ENCODE results near the gene MIER1. TPM values are rescaled to one million over a fixed set of nuclear protein-coding genes. Genes with fewer than 3 reads are reported as not detected.

Gene MIER1
- total RNA-seq, 1 experiment from 2014 or later, result 28.7 TPM

DNA sequence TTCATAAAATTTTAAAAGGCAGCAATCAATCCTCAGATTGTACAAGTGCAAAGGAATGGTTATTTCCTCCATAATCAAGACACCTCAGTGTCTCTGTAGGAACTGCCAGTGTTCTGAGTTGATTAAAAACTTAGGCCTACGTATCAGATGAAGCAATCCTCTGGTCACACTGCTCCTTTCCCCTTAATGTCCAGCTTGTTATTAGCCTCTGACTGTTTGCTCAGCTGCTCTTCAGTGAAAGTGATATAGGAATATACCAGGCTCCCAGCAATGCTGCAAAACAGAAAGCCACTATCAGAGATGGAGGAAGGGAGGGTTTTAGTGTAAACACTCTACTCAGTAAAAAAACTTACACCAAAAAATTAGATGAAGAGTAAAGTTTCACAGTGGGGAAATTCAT, 79.4 kb downstream of the MIER1 start:
- Histone ChIP-seq H3K36me3 (ENCODE audit: control insufficient read depth in 1 of 2, insufficient read depth in 2 of 2, low read length in 2 of 2) (no peaks in the 10 kb centered on the region), H3K4me1 (ENCODE audit: control insufficient read depth in 1 of 2, insufficient read depth in 2 of 2, low read length in 2 of 2) (no peaks in the 10 kb centered on the region), H3K4me2 (ENCODE audit: low read length) (no peak overlapping the region), H3K79me2 (ENCODE audit: insufficient read depth, low read length) (no peaks in the 10 kb centered on the region), H3K9me2 (ENCODE audit: insufficient read depth) (no peaks in the 10 kb centered on the region), H3K27ac (ENCODE audit: low read depth, low read length) (no peak overlapping the region), H3K27me3 (ENCODE audit: insufficient read depth, low read length) (no peaks in the 10 kb centered on the region), H3K9me3 (ENCODE audit: control insufficient read depth in 1 of 2, insufficient read depth in 1 of 2, low read depth in 1 of 2, low read length in 2 of 2) (no peaks in the 10 kb centered on the region), H3K4me3 (replicated peaks in 1 of 2; ENCODE audit: low read depth in 1 of 2, low read length in 2 of 2) (no peak overlapping the region), H3K9ac (ENCODE audit: low read length) (no peak overlapping the region), H4K20me1 (ENCODE audit: insufficient read depth) (no peaks in the 10 kb centered on the region), H2AFZ (ENCODE audit: low read depth, low read length, poor library complexity, severe bottlenecking) (no peak overlapping the region)
- ChIA-PET RAD21 (ENCODE audit: low non-redundant PET in 1 of 2, low total read pairs in 2 of 2, uncharacterized antibody in 2 of 2, unreplicated experiment in 2 of 2) (no interaction called here), CTCF (interaction anchor here (2.4 kb wide), 1 partner anchor 145 kb away, joined by 8 read pairs; no protein-coding TSS in a partner anchor), POLR2A (no interaction called here)
- ATAC-seq (no peak), DNase-seq (ENCODE audit: low read depth, low spot score) (no peak)
- TF ChIP-seq YY1 (IDR thresholded peaks at IDR 0.05; ENCODE audit: extremely low read depth, insufficient replicate concordance, low read depth, low read length) (no peak), CEBPB (IDR thresholded peaks at IDR 0.05; ENCODE audit: low read depth) (no peak), JUND (IDR thresholded peaks at IDR 0.05) (no peak), ZFX (IDR thresholded peaks at IDR 0.05) (no peak), ELF1 (IDR thresholded peaks at IDR 0.05; ENCODE audit: borderline replicate concordance, low read depth) (no peak)
- TF ChIP-seq, protein P1, sequence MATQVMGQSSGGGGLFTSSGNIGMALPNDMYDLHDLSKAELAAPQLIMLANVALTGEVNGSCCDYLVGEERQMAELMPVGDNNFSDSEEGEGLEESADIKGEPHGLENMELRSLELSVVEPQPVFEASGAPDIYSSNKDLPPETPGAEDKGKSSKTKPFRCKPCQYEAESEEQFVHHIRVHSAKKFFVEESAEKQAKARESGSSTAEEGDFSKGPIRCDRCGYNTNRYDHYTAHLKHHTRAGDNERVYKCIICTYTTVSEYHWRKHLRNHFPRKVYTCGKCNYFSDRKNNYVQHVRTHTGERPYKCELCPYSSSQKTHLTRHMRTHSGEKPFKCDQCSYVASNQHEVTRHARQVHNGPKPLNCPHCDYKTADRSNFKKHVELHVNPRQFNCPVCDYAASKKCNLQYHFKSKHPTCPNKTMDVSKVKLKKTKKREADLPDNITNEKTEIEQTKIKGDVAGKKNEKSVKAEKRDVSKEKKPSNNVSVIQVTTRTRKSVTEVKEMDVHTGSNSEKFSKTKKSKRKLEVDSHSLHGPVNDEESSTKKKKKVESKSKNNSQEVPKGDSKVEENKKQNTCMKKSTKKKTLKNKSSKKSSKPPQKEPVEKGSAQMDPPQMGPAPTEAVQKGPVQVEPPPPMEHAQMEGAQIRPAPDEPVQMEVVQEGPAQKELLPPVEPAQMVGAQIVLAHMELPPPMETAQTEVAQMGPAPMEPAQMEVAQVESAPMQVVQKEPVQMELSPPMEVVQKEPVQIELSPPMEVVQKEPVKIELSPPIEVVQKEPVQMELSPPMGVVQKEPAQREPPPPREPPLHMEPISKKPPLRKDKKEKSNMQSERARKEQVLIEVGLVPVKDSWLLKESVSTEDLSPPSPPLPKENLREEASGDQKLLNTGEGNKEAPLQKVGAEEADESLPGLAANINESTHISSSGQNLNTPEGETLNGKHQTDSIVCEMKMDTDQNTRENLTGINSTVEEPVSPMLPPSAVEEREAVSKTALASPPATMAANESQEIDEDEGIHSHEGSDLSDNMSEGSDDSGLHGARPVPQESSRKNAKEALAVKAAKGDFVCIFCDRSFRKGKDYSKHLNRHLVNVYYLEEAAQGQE (IDR thresholded peaks at IDR 0.05; ENCODE audit: low read depth), result no peak
- TF ChIP-seq, protein P2, sequence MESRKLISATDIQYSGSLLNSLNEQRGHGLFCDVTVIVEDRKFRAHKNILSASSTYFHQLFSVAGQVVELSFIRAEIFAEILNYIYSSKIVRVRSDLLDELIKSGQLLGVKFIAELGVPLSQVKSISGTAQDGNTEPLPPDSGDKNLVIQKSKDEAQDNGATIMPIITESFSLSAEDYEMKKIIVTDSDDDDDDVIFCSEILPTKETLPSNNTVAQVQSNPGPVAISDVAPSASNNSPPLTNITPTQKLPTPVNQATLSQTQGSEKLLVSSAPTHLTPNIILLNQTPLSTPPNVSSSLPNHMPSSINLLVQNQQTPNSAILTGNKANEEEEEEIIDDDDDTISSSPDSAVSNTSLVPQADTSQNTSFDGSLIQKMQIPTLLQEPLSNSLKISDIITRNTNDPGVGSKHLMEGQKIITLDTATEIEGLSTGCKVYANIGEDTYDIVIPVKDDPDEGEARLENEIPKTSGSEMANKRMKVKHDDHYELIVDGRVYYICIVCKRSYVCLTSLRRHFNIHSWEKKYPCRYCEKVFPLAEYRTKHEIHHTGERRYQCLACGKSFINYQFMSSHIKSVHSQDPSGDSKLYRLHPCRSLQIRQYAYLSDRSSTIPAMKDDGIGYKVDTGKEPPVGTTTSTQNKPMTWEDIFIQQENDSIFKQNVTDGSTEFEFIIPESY (IDR thresholded peaks at IDR 0.05; ENCODE audit: extremely low read depth, insufficient replicate concordance, low read length), result no peak
- no TSS peak for BruUV-seq (replicated peaks)
- intact Hi-C loops (cut with micrococcal nuclease), result no loop called here
